CD14-positive monocyte (primary cell): Measurements from ENCODE around the gene MITF. TPM values are rescaled to one million over a fixed set of nuclear protein-coding genes. Genes with fewer than 3 reads are reported as not detected.

ENCODE experiments used
- DNase-seq, 3 donors: peaks; one replicate each; pipeline ENCODE4 v3.0.0-alpha.2; 2011 to 2022
- H2AFZ ChIP-seq: 2 replicates; pipeline ENCODE4 v1.6.0; 2012; ENCODE audit warnings: mild to moderate bottlenecking, low read depth, low read length, inconsistent platforms; ENCODE audit not compliant: insufficient read depth, poor library complexity, severe bottlenecking
- H3K27ac ChIP-seq, 2 donors: 1 replicate in 1 of 2; 2 replicates in 1 of 2; pipeline ENCODE4 v1.5.1; 2012 to 2013; ENCODE audit warnings: low read length in 2 of 2, control low read depth in 1 of 2, inconsistent platforms in 1 of 2, low read depth in 1 of 2, mild to moderate bottlenecking in 1 of 2
- H3K27me3 ChIP-seq, 2 donors: one replicate each; pipeline versions ENCODE4 v1.6.0 to v1.6.1; 2011 to 2013; ENCODE audit warnings: low read length in 2 of 2; ENCODE audit not compliant: control insufficient read depth in 2 of 2, insufficient read depth in 2 of 2
- H3K36me3 ChIP-seq, 2 donors: replicated peaks in 1 of 2; 1 replicate in 1 of 2; 2 replicates in 1 of 2; pipeline versions ENCODE4 v1.5.1 to v1.6.1; 2012 to 2013; ENCODE audit warnings: low read length in 2 of 2, control low read depth in 1 of 2, inconsistent platforms in 1 of 2, mild to moderate bottlenecking in 1 of 2; ENCODE audit not compliant: insufficient read depth in 2 of 2, control insufficient read depth in 1 of 2
- H3K4me1 ChIP-seq, 2 donors: 1 replicate in 1 of 2; 2 replicates in 1 of 2; pipeline versions ENCODE4 v1.5.1 to v1.6.1; 2012 to 2013; ENCODE audit warnings: low read length in 2 of 2, control low read depth in 1 of 2, inconsistent platforms in 1 of 2, mild to moderate bottlenecking in 1 of 2, moderate library complexity in 1 of 2; ENCODE audit not compliant: insufficient read depth in 2 of 2, control insufficient read depth in 1 of 2
- H3K4me2 ChIP-seq: replicated peaks from 2 replicates; pipeline ENCODE3; 2012; ENCODE audit warnings: low read length, moderate library complexity, mild to moderate bottlenecking; ENCODE audit not compliant: poor library complexity, severe bottlenecking; ENCODE audit errors: extremely low read depth
- H3K4me3 ChIP-seq, 3 experiments: fragments of 200-600 bp in 1 of 3; sonication (generic) in 1 of 3; replicated peaks in 1 of 3; 1 replicate in 2 of 3; 2 replicates in 1 of 3; pipeline ENCODE4 v1.5.1; 2011 to 2013; ENCODE audit warnings: low read length in 3 of 3, mild to moderate bottlenecking in 3 of 3, control low read depth in 2 of 3, low read depth in 2 of 3, inconsistent platforms in 1 of 3, moderate library complexity in 1 of 3
- H3K79me2 ChIP-seq: 2 replicates; pipeline ENCODE4 v1.6.0; 2012; ENCODE audit warnings: mild to moderate bottlenecking, control low read depth, inconsistent platforms, low read length, moderate library complexity; ENCODE audit not compliant: insufficient read depth
- H3K9ac ChIP-seq: 2 replicates; pipeline ENCODE4 v1.6.0; 2017; ENCODE audit warnings: low read length, mild to moderate bottlenecking; ENCODE audit not compliant: insufficient read depth, poor library complexity, severe bottlenecking
- H3K9me3 ChIP-seq, 2 donors: replicated peaks in 1 of 2; 1 replicate in 1 of 2; 2 replicates in 1 of 2; pipeline versions ENCODE4 v1.5.1 to v1.6.1; 2012 to 2013; ENCODE audit warnings: low read length in 2 of 2, control low read depth in 1 of 2; ENCODE audit not compliant: control insufficient read depth in 1 of 2, insufficient read depth in 1 of 2
- H4K20me1 ChIP-seq: 2 replicates; pipeline ENCODE4 v1.6.0; 2012; ENCODE audit warnings: mild to moderate bottlenecking, low read length, control low read depth, moderate library complexity; ENCODE audit not compliant: insufficient read depth
- H3K27ac Mint-ChIP-seq, 7 donors: one replicate each; pipeline ENCODE4 v1.8.0; 2020; ENCODE audit warnings: mild to moderate bottlenecking in 7 of 7, mixed read lengths in 7 of 7, moderate library complexity in 6 of 7, inconsistent platforms in 2 of 7
- H3K27me3 Mint-ChIP-seq, 3 donors: one replicate each; pipeline ENCODE4 v1.8.0; 2021 to 2022; ENCODE audit warnings: low read depth in 3 of 3, mild to moderate bottlenecking in 3 of 3, mixed read lengths in 3 of 3, moderate library complexity in 3 of 3, inconsistent platforms in 1 of 3
- H3K36me3 Mint-ChIP-seq, 2 donors: one replicate each; pipeline ENCODE4 v1.8.0; 2020; ENCODE audit warnings: mixed read lengths in 2 of 2, inconsistent platforms in 1 of 2, mild to moderate bottlenecking in 1 of 2
- H3K4me1 Mint-ChIP-seq: one replicate; pipeline ENCODE4 v1.8.0; 2020; ENCODE audit warnings: mild to moderate bottlenecking, mixed read lengths
- H3K4me3 Mint-ChIP-seq, 2 donors: one replicate each; pipeline ENCODE4 v1.8.0; 2020; ENCODE audit warnings: mild to moderate bottlenecking in 2 of 2, mixed read lengths in 2 of 2, moderate library complexity in 1 of 2
- H3K9me3 Mint-ChIP-seq, 7 donors: one replicate each; pipeline ENCODE4 v1.8.0; 2020 to 2022; ENCODE audit warnings: mixed read lengths in 7 of 7, mild to moderate bottlenecking in 6 of 7, moderate library complexity in 6 of 7, inconsistent platforms in 2 of 7
- CTCF ChIP-seq: fragments of 200-600 bp; IDR thresholded peaks from one replicate; pipeline ENCODE4 v1.8.0; 2022; ENCODE audit warnings: antibody characterized with exemption, mild to moderate bottlenecking
- WGBS: methylation state at CpG from one replicate; pipeline ENCODE4 v1.1.5; 2013; ENCODE audit warnings: missing lambda C conversion rate; ENCODE audit not compliant: insufficient coverage; 5-methylcytosine and 5-hydroxymethylcytosine counted together
- intact Hi-C, 2 donors: fragments of 100-400 bp; cut with micrococcal nuclease; formaldehyde crosslinking; loops; one replicate each; pipeline versions ENCODE4 v1.15.0 to v1.15.1; 2023
- polyA plus RNA-seq, 3 donors: library from polyadenylated mRNA; depleted of rRNA in 1 of 3; unstranded in 2 of 3; stranded (reverse) in 1 of 3; fragments of 300-500 nt in 2 of 3; fragments of >200 nt in 1 of 3; fragmentation: Illumina TruSeq in 2 of 3; gene quantifications; 1 replicate in 2 of 3; 2 replicates in 1 of 3; pipeline ENCODE4 v1.2.3, GENCODE V29; 2012 to 2021

Gene MITF
- polyA plus RNA-seq, 3 donors: 7.0 to 15.1 (median 12.1) TPM

- Histone ChIP-seq H2AFZ (no peak overlapping the region), H3K9me3 (no peaks in the 10 kb centered on the region), H3K36me3 (no peaks in the 10 kb centered on the region), H3K9ac (no peak overlapping the region), H3K4me1 (no peaks in the 10 kb centered on the region), H3K4me2 (no peak overlapping the region), H3K79me2 (no peaks in the 10 kb centered on the region), H3K27ac (no peak overlapping the region), H4K20me1 (no peaks in the 10 kb centered on the region), H3K4me3 (no peak overlapping the region), H3K27me3 (no peaks in the 10 kb centered on the region)
- Mint-ChIP-seq H3K27ac (no peak overlapping the region), H3K4me3 (no peak overlapping the region), H3K36me3 (no peaks in the 10 kb centered on the region), H3K27me3 (no peaks in the 10 kb centered on the region), H3K4me1 (peaks cover 2% of the 10 kb centered on the region), H3K9me3 (no peaks in the 10 kb centered on the region)
- intact Hi-C loops: no loop called here
- TF ChIP-seq CTCF: no peak
- no peak for DNase-seq
- no CpG with 5 or more reads among the region's 2 CpGs for WGBS
Measured at GRCh38 chr3:69866988-69867720, 127.9 kb downstream of the MITF start.

GRCh38 chr3:69867941-69868505 is 128.8 kb downstream of the MITF start:
- Histone ChIP-seq H3K9ac (no peak overlapping the region), H3K27ac (no peak overlapping the region), H3K4me2 (no peak overlapping the region), H3K4me3 (no peak overlapping the region), H3K36me3 (no peaks in the 10 kb centered on the region), H3K4me1 (no peaks in the 10 kb centered on the region), H4K20me1 (no peaks in the 10 kb centered on the region), H2AFZ (no peak overlapping the region), H3K9me3 (no peaks in the 10 kb centered on the region), H3K27me3 (no peaks in the 10 kb centered on the region), H3K79me2 (no peaks in the 10 kb centered on the region)
- Mint-ChIP-seq H3K9me3 (no peaks in the 10 kb centered on the region), H3K27me3 (no peaks in the 10 kb centered on the region), H3K36me3 (no peaks in the 10 kb centered on the region), H3K4me1 (peaks cover 2% of the 10 kb centered on the region), H3K27ac (peak overlapping the region in 1 of 7 donors; percentile 64), H3K4me3 (no peak overlapping the region)
- intact Hi-C loops: no loop called here
- no peak for DNase-seq
- no peak for TF ChIP-seq CTCF
- WGBS: 100% methylated on average over 1 of the region's 2 CpGs
